Measurements from ENCODE around the gene SZT2. TPM values are rescaled to one million over a fixed set of nuclear protein-coding genes. Genes with fewer than 3 reads are reported as not detected.

The SZT2 gene
- total and polyA plus RNA-seq, 12 donors = 8.6 to 44.0 (median 26.0) TPM

DNA sequence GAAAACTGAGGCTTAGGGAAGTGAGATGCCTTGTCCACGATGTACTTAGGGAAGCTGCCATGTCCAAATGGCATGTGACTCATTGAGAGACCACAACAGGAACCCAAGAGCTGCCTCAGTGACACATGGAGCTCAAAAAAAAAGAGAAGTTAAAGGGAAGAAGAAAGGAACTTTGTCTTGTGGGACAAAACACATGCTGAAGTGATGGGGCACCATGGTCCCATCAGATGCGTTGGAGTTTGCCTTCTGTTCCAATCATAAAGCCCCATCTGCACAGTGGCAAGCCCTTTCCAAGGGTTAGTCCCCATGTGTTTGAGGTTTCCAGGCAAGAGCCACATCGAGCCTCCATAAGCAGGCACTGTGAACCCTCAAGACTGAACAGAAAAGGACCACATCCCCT, 8.1 kb upstream of the SZT2 start:
- Histone ChIP-seq H3K27ac (peak overlapping the region in 6 of 10 donors; percentile 23 to 75 (median 38)), H3K27me3 (no peaks in the 10 kb centered on the region), H3K36me3 (peaks cover 0 to 91% (median 38%) of the 10 kb centered on the region in 9 donors), H3K9me3 (no peaks in the 10 kb centered on the region), H3K4me3 (no peak overlapping the region), H3K4me1 (peaks cover 0 to 24% (median 20%) of the 10 kb centered on the region in 9 donors)
- peak in 6 of 8 donors; percentile 17 to 52 (median 48) for ATAC-seq
- DNase-seq = no peak
- 60 to 66% methylated on average over 3 of the region's 3 CpGs for WGBS, 2 donors
- intact Hi-C loops (cut with DNase I) = loop anchor here in 6 of 10 donors (2.0 to 10.0 kb wide), 4 partner anchors 144 to 155 kb away; no protein-coding TSS in a partner anchor
- TF ChIP-seq, protein P1, sequence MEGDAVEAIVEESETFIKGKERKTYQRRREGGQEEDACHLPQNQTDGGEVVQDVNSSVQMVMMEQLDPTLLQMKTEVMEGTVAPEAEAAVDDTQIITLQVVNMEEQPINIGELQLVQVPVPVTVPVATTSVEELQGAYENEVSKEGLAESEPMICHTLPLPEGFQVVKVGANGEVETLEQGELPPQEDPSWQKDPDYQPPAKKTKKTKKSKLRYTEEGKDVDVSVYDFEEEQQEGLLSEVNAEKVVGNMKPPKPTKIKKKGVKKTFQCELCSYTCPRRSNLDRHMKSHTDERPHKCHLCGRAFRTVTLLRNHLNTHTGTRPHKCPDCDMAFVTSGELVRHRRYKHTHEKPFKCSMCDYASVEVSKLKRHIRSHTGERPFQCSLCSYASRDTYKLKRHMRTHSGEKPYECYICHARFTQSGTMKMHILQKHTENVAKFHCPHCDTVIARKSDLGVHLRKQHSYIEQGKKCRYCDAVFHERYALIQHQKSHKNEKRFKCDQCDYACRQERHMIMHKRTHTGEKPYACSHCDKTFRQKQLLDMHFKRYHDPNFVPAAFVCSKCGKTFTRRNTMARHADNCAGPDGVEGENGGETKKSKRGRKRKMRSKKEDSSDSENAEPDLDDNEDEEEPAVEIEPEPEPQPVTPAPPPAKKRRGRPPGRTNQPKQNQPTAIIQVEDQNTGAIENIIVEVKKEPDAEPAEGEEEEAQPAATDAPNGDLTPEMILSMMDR (IDR thresholded peaks at IDR 0.05) = no peak

DNA sequence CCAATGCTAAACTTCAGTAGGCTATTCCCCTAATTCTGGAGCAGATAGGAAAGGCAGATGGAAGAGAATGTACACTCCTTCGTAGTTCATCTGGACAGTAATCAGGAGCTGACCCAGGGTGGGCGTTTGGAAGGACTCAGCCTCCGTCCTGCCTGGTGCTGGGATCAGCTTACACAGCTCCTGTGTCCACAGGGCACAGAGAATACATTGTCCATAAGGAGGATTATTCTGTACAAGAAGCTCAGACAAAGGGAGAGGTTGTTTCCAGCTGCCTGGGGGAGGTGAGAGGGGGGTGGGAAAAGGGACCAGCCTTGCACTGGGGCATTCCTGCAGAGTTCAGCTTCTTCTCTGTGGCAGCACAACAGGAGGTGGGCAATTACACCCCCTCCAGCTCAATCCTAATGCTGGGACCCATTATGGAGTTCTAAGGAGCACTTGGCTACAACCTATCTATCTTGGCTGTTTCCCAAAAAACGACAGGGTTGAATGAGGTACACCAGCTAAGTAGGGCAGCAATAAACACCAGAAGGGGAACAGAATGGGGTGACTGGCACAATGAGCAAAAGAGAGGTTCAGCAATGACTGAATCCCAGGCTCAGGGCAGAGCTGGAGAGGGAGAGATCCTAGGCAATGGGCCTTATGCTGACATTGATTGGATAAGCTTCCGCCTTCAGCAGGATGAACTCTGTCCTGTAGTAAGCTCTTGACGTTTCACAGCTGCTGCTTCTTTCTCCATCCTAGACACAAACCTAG, 7.5 kb upstream of the SZT2 start:
- H3K36me3 ChIP-seq = peaks cover 0 to 92% (median 42%) of the 10 kb centered on the region in 9 donors
- ATAC-seq = peak; percentile 48 to 79 (median 69)

DNA sequence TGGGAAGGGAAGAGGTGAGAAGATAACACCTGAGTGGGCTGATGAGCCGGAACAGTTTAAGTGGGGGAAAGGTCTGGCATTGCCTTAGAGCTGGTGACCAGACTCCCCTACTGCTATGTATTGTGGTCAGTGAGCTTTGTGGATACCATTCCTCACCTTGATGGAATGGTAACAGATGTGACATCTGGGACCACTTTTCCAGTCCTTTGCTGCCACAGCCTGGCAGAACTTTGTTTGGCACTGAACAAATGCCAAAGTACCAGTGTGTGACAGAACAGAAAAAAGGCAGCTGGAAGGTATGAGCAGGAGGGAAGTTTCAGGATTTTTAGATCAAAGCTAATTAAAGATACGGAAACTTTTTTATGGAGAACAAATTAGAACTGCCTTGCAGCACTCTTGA, 6.2 kb upstream of the SZT2 start:
- no peaks in the 10 kb centered on the region for H3K27me3 ChIP-seq
- intact Hi-C loops (cut with DNase I) = loop anchor here in 6 of 10 donors (1.0 to 10.0 kb wide), 5 partner anchors 145 to 157 kb away; no protein-coding TSS in a partner anchor
- peaks cover 0 to 90% (median 43%) of the 10 kb centered on the region in 9 donors for H3K36me3 ChIP-seq
- H3K27ac ChIP-seq = no peak overlapping the region
- H3K9me3 ChIP-seq = no peaks in the 10 kb centered on the region
- TF ChIP-seq, protein P1 (IDR thresholded peaks at IDR 0.05) = peak in 6 of 9 donors; percentile 26 to 51 (median 46)
- WGBS, 2 donors = 59 to 78% methylated on average over 2 of the region's 2 CpGs
- no peak for DNase-seq
- H3K4me1 ChIP-seq = peaks cover 3 to 35% (median 30%) of the 10 kb centered on the region in 9 donors
- H3K4me3 ChIP-seq = no peak overlapping the region
- ATAC-seq = peak; percentile 18 to 64 (median 48)

More for the DNA sequence above, 7.5 kb upstream of the SZT2 start:
- intact Hi-C loops (cut with DNase I) = loop anchor here in 6 of 10 donors (2.0 to 10.0 kb wide), 4 partner anchors 145 to 155 kb away; no protein-coding TSS in a partner anchor
- Histone ChIP-seq H3K4me1 (peaks cover 0 to 24% (median 20%) of the 10 kb centered on the region in 9 donors), H3K27me3 (no peaks in the 10 kb centered on the region), H3K9me3 (no peaks in the 10 kb centered on the region), H3K4me3 (no peak overlapping the region), H3K27ac (peak overlapping the region in 9 of 10 donors; percentile 19 to 75 (median 32))
- 25 to 39% methylated on average over 6 of the region's 6 CpGs for WGBS, 2 donors
- TF ChIP-seq, protein P1 (IDR thresholded peaks at IDR 0.05) = no peak
- DNase-seq = no peak

DNA sequence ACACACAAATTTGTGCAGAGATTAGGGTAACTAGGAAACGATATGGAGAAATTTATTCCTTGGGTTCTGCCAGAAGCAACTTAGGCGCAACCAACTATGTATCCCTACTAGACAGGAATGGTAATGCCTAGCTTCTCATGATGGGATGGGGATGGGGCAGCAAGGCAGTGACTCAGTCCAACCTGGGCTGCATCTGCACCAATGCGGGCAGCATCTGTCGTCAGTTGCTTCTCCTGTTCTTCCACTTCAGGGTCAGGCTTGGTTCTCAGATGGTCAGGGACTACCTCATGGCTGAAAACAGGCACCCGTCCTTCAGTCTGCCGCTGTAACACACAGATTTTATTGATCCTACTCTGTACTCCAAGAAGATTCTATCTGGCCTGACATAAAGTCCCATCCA, 3.0 kb upstream of the SZT2 start:
- intact Hi-C loops (cut with DNase I) = loop anchor here in 3 of 10 donors (5.0 to 10.0 kb wide), 2 partner anchors 152 to 159 kb away; no protein-coding TSS in a partner anchor
- no peak for ATAC-seq
- Histone ChIP-seq H3K27me3 (no peaks in the 10 kb centered on the region), H3K4me1 (peaks cover 9 to 50% (median 45%) of the 10 kb centered on the region in 9 donors), H3K27ac (no peak overlapping the region), H3K4me3 (no peak overlapping the region), H3K9me3 (no peaks in the 10 kb centered on the region), H3K36me3 (peaks cover 0 to 64% (median 43%) of the 10 kb centered on the region in 9 donors)
- WGBS, 2 donors = 93 to 96% methylated on average over 6 of the region's 6 CpGs
- TF ChIP-seq, protein P1 (IDR thresholded peaks at IDR 0.05) = no peak
- DNase-seq = no peak

All from heart right ventricle (tissue), 16 donors.